Measurements from ENCODE around the gene PDLIM3.

GRCh38 chr4:185566425-185566824 is 31.1 kb upstream of the PDLIM3 start:
- TF ChIP-seq CTCF (IDR thresholded peaks at IDR 0.05; ENCODE audit: poor library complexity), result no peak
- TF ChIP-seq EZH2 (IDR thresholded peaks at IDR 0.05; ENCODE audit: borderline replicate concordance), result no peak
- no peak for TF ChIP-seq EZH2phosphoT487 (IDR thresholded peaks at IDR 0.05; ENCODE audit: low read depth, severe bottlenecking, unreplicated experiment)

Measured in hepatocyte (in vitro differentiated cells).